DOHH2 (cell line): ENCODE data around the gene ZFP1.

Experiments
- EZH2phosphoT487 ChIP-seq: fragments of 200-600 bp; sonication (generic); IDR thresholded peaks from 2 replicates; pipeline ENCODE4 v1.6.1; 2017; ENCODE audit warnings: borderline replicate concordance, mild to moderate bottlenecking, antibody characterized with exemption, low read length, moderate library complexity, mixed read lengths
- TF ChIP-seq, protein P1 (sequence below): fragments of 200-600 bp; sonication (generic); IDR thresholded peaks from one replicate; pipeline ENCODE4 v1.5.1; 2014; ENCODE audit warnings: antibody characterized with exemption, mild to moderate bottlenecking, low read depth, low read length; ENCODE audit not compliant: poor library complexity, severe bottlenecking

GRCh38 chr16:75192606-75193264 lies 44.4 kb downstream of the ZFP1 start:
- TF ChIP-seq, protein P1, sequence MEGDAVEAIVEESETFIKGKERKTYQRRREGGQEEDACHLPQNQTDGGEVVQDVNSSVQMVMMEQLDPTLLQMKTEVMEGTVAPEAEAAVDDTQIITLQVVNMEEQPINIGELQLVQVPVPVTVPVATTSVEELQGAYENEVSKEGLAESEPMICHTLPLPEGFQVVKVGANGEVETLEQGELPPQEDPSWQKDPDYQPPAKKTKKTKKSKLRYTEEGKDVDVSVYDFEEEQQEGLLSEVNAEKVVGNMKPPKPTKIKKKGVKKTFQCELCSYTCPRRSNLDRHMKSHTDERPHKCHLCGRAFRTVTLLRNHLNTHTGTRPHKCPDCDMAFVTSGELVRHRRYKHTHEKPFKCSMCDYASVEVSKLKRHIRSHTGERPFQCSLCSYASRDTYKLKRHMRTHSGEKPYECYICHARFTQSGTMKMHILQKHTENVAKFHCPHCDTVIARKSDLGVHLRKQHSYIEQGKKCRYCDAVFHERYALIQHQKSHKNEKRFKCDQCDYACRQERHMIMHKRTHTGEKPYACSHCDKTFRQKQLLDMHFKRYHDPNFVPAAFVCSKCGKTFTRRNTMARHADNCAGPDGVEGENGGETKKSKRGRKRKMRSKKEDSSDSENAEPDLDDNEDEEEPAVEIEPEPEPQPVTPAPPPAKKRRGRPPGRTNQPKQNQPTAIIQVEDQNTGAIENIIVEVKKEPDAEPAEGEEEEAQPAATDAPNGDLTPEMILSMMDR, result no peak
- no peak for TF ChIP-seq EZH2phosphoT487
